HepG2 (cell line): ENCODE results near the gene LMAN2. TPM values are rescaled to one million over a fixed set of nuclear protein-coding genes. Genes with fewer than 3 reads are reported as not detected.
A peak's percentile ranks its signal among the peaks of the same experiment; 100 is the strongest.

Experiments
- HDAC2 ChIP-seq: sonication (generic); formaldehyde crosslinking; IDR thresholded peaks from 2 replicates; pipeline ENCODE4 v1.4.0; 2020; ENCODE audit warnings: missing genetic modification reagents
- NFRKB ChIP-seq: fragments of 450-650 bp; IDR thresholded peaks from 2 replicates; pipeline ENCODE4 v1.6.1; 2017
- RBM22 ChIP-seq: fragments of 200-400 bp; formaldehyde crosslinking; optimal IDR thresholded peaks from 2 replicates; pipeline ENCODE3; 2017; ENCODE audit warnings: mild to moderate bottlenecking, low read length, moderate library complexity
- REPIN1 ChIP-seq: sonication (generic); formaldehyde crosslinking; IDR thresholded peaks from 2 replicates; pipeline ENCODE4 v1.8.0; 2022; ENCODE audit warnings: missing genetic modification reagents, low read depth, mild to moderate bottlenecking, borderline replicate concordance
- SAFB2 ChIP-seq: sonication (generic); formaldehyde crosslinking; IDR thresholded peaks from 2 replicates; pipeline ENCODE4 v1.5.1; 2020; ENCODE audit warnings: missing genetic modification reagents, low read depth, mild to moderate bottlenecking, borderline replicate concordance
- SNAI1 ChIP-seq: sonication (generic); formaldehyde crosslinking; IDR thresholded peaks from 2 replicates; pipeline ENCODE4 v1.5.0; 2020; ENCODE audit warnings: mild to moderate bottlenecking, missing genetic modification reagents, borderline replicate concordance
- SOX13 ChIP-seq, 3 experiments: fragments of 450-650 bp in 1 of 3; sonication (generic) in 1 of 3; formaldehyde crosslinking in 1 of 3; IDR thresholded peaks in 2 of 3; conservative IDR thresholded peaks in 1 of 3; 2 replicates each; pipeline versions ENCODE4 v1.5.0 to v1.6.1; 2016 to 2020; ENCODE audit warnings: antibody characterized with exemption in 1 of 3, mild to moderate bottlenecking in 1 of 3, missing compliant biosample characterization in 1 of 3, missing genetic modification reagents in 1 of 3, moderate library complexity in 1 of 3
- WIZ ChIP-seq: sonication (generic); formaldehyde crosslinking; IDR thresholded peaks from 2 replicates; pipeline ENCODE4 v1.5.1; 2020; ENCODE audit warnings: mild to moderate bottlenecking, missing genetic modification reagents
- ZFP62 ChIP-seq: sonication (generic); formaldehyde crosslinking; IDR thresholded peaks from 2 replicates; pipeline ENCODE4 v1.4.0; 2020; ENCODE audit warnings: missing genetic modification reagents
- ZFYVE20 ChIP-seq: sonication (generic); formaldehyde crosslinking; IDR thresholded peaks from 2 replicates; pipeline ENCODE4 v1.8.0; 2023; ENCODE audit warnings: low read depth, mild to moderate bottlenecking, moderate library complexity, missing genetic modification reagents, borderline replicate concordance
- ZNF18 ChIP-seq: sonication (generic); formaldehyde crosslinking; IDR thresholded peaks from 2 replicates; pipeline ENCODE4 v1.8.0; 2022; ENCODE audit warnings: mild to moderate bottlenecking, missing genetic modification reagents; ENCODE audit not compliant: insufficient replicate concordance
- ZNF337 ChIP-seq: sonication (generic); formaldehyde crosslinking; IDR thresholded peaks from 2 replicates; pipeline ENCODE4 v1.5.1; 2020; ENCODE audit warnings: missing genetic modification reagents, low read depth, mild to moderate bottlenecking, borderline replicate concordance
- ZNF414 ChIP-seq: sonication (generic); formaldehyde crosslinking; IDR thresholded peaks from 2 replicates; pipeline ENCODE4 v1.5.0; 2020; ENCODE audit warnings: missing genetic modification reagents
- ZNF468 ChIP-seq: sonication (generic); formaldehyde crosslinking; IDR thresholded peaks from 2 replicates; pipeline ENCODE4 v1.8.0; 2022; ENCODE audit warnings: mild to moderate bottlenecking, moderate library complexity, missing genetic modification reagents
- ZNF512 ChIP-seq: sonication (generic); formaldehyde crosslinking; IDR thresholded peaks from 2 replicates; pipeline ENCODE4 v1.4.0; 2020; ENCODE audit warnings: mild to moderate bottlenecking, missing genetic modification reagents
- ZNF556 ChIP-seq: sonication (generic); formaldehyde crosslinking; IDR thresholded peaks from 2 replicates; pipeline ENCODE4 v1.4.0; 2020; ENCODE audit warnings: mild to moderate bottlenecking, missing genetic modification reagents, borderline replicate concordance
- ZNF557 ChIP-seq: sonication (generic); formaldehyde crosslinking; IDR thresholded peaks from 2 replicates; pipeline ENCODE4 v1.4.0; 2020; ENCODE audit warnings: missing genetic modification reagents
- ZNF607 ChIP-seq: sonication (generic); formaldehyde crosslinking; IDR thresholded peaks from 2 replicates; pipeline ENCODE4 v1.5.1; 2020; ENCODE audit warnings: missing genetic modification reagents, mild to moderate bottlenecking, borderline replicate concordance
- ZNF749 ChIP-seq: sonication (generic); formaldehyde crosslinking; IDR thresholded peaks from 2 replicates; pipeline ENCODE4 v1.8.0; 2022; ENCODE audit warnings: mild to moderate bottlenecking, missing genetic modification reagents, moderate library complexity, borderline replicate concordance
- ZNF75D ChIP-seq: sonication (generic); formaldehyde crosslinking; IDR thresholded peaks from 2 replicates; pipeline ENCODE4 v1.8.1; 2023; ENCODE audit warnings: missing genetic modification reagents, mild to moderate bottlenecking, borderline replicate concordance
- ZNF816 ChIP-seq: sonication (generic); formaldehyde crosslinking; IDR thresholded peaks from 2 replicates; pipeline ENCODE4 v1.8.0; 2022; ENCODE audit warnings: missing genetic modification reagents, mild to moderate bottlenecking, borderline replicate concordance
- polyA plus RNA-seq, 8 experiments: library from polyadenylated mRNA; depleted of rRNA in 3 of 8; stranded (reverse) in 7 of 8; unstranded in 1 of 8; fragments of >200 nt; fragmentation: Illumina TruSeq in 4 of 8; extraction: Trizol in 4 of 8; gene quantifications; 2 replicates each; pipeline versions ENCODE4 v1.2.1 to v1.2.3, GENCODE V29; 2011 to 2016; ENCODE audit warnings: low read depth in 4 of 8, missing spikeins in 1 of 8, mixed read lengths in 1 of 8; ENCODE audit not compliant: insufficient read depth in 1 of 8
- total RNA-seq, 5 experiments: library from RNA; depleted of rRNA; stranded (reverse); fragments of >200 nt; fragmentation: Illumina TruSeq; extraction: Trizol; gene quantifications; 2 replicates each; pipeline ENCODE4 v1.2.3, GENCODE V29; 2016; ENCODE audit warnings: low read depth in 1 of 5
- TF ChIP-seq, protein P1 (sequence below): sonication (generic); formaldehyde crosslinking; IDR thresholded peaks from 2 replicates; pipeline ENCODE4 v1.5.0; 2020; ENCODE audit warnings: missing genetic modification reagents, mild to moderate bottlenecking, borderline replicate concordance

Gene LMAN2
- total and polyA plus RNA-seq, 2 of the 13 experiments (the other 11 are each of a cell fraction or from before 2014, with no cell fraction given) = 191 to 197 TPM

DNA sequence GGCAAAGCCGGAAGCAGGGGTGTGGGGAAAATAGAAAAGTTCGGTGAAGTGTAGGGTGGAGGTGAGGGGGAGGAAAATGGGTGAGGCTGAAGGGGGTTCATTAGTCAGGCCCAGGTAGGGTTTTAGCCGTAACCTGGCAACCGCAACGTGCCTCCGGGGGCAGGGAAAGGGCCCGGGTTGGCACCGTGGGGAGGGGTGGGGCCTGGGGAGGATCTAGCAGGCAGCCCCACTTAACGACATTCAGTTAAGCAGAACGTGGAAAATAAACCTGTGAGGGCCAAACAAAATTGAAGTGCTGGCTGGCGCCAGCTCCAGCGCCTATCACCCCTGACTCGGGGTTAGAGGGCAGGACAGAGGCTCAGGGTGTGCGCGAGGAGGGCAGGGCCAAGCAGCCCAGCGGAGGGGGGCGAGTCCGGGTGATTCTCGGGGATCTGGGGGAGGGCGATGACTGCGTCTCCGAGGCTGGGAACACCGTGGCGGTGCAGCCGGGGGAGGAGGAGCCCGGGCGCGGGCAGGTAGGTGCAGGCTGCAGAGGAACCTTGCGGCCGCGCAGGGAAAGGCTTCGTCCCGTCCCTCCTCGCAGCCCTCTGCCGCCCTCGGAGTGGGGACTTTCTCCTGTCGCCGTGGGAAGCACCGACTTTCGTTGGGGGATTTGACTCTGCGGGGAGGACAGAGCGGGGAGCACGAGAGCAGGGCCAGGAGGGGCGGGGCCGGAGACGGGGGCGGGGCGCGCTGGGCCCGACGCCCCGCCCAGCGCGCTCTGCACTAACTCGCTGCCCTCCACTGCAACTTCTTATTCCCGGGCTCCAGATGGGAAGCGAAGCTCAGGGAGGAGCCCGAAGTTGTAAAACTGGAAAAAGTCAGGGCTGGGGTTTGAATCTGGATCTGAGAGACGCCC lies 11.4 kb upstream of the LMAN2 start (continued):
- no peak for TF ChIP-seq ZNF337 (CRISPR knock-in tag)
- TF ChIP-seq RBM22 = no peak
- TF ChIP-seq HDAC2 = no peak
- no peak for TF ChIP-seq ZNF18 (CRISPR knock-in tag)
- TF ChIP-seq ZNF816 = no peak
- TF ChIP-seq ZNF75D (CRISPR knock-in tag) = no peak
- TF ChIP-seq ZNF607 = no peak
- TF ChIP-seq ZFYVE20 (CRISPR knock-in tag) = no peak
- TF ChIP-seq SAFB2 = no peak
- TF ChIP-seq ZNF556 (CRISPR knock-in tag) = 0 out of 2 replicates have a peak, but pooled peaks have one; percentile 34
- no peak for TF ChIP-seq ZFP62
- TF ChIP-seq ZNF512 = no peak
- TF ChIP-seq ZNF557 = no peak
- no peak for TF ChIP-seq ZNF749 (CRISPR knock-in tag)
- no peak for TF ChIP-seq SNAI1 (CRISPR knock-in tag)
- TF ChIP-seq ZNF468 (CRISPR knock-in tag) = no peak
- TF ChIP-seq SOX13 (IDR thresholded peaks at IDR 0.05) = peak; percentile 26; the same call in 1 of the 2 replicates
- no peak for TF ChIP-seq SOX13 (CRISPR knock-in tag; conservative IDR thresholded peaks at IDR 0.05 in 1 of 2, IDR thresholded peaks at IDR 0.05 in 1 of 2)
- TF ChIP-seq REPIN1 = no peak
- TF ChIP-seq, protein P1, sequence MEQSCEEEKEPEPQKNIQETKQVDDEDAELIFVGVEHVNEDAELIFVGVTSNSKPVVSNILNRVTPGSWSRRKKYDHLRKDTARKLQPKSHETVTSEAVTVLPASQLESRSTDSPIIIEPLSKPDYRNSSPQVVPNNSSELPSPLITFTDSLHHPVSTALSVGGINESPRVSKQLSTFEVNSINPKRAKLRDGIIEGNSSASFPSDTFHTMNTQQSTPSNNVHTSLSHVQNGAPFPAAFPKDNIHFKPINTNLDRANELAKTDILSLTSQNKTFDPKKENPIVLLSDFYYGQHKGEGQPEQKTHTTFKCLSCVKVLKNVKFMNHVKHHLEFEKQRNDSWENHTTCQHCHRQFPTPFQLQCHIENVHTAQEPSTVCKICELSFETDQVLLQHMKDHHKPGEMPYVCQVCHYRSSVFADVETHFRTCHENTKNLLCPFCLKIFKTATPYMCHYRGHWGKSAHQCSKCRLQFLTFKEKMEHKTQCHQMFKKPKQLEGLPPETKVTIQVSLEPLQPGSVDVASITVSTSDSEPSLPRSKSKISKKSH (CRISPR knock-in tag) = peak; percentile 53; the same call in 1 of the 2 replicates
- peak; percentile 29; the same call in 1 of the 2 replicates for TF ChIP-seq ZNF414
- no peak for TF ChIP-seq WIZ (CRISPR knock-in tag)
- no peak for TF ChIP-seq NFRKB
